IMR-90 (cell line): ENCODE measurements around the gene FARS2. TPM values are rescaled to one million over a fixed set of nuclear protein-coding genes. Genes with fewer than 3 reads are reported as not detected.

Experiments used
- ATAC-seq: fragments of 200-7000 bp; cut with Tn5 transposase; 2 replicates; pipeline ENCODE4 v1.9.1; 2020; ENCODE audit warnings: low read depth, mild to moderate bottlenecking, moderate library complexity
- BruUV-seq: library from RNA; stranded (reverse); fragments of 400-500 nt; replicated peaks from 2 replicates; lab custom pipeline; 2021; lab: Mats Ljungman, UMichigan
- CTCF ChIA-PET: fragments of 300-600 bp; formaldehyde crosslinking; extraction: SDS; loops from one replicate; lab custom pipeline; 2021; ENCODE audit warnings: antibody characterized with exemption; lab: Yijun Ruan, JAX
- POLR2A ChIA-PET: fragments of 300-600 bp; sonication (Branson Sonifier 250); formaldehyde crosslinking; loops from one replicate; lab custom pipeline; 2022; ENCODE audit warnings: antibody characterized with exemption; ENCODE audit not compliant: unreplicated experiment; lab: Charles Lee
- DNase-seq: peaks from one replicate; pipeline ENCODE4 v3.0.0; 2013
- H2AFZ ChIP-seq: replicated peaks from 2 replicates; pipeline ENCODE3; 2013; ENCODE audit warnings: low read length, mild to moderate bottlenecking; ENCODE audit not compliant: poor library complexity
- H2AK5ac ChIP-seq: 2 replicates; pipeline ENCODE4 v1.6.1; 2013; ENCODE audit warnings: low read depth, low read length, inconsistent platforms
- H2AK9ac ChIP-seq: replicated peaks from 2 replicates; pipeline ENCODE3; 2013; ENCODE audit warnings: mild to moderate bottlenecking, low read depth, low read length, moderate library complexity; ENCODE audit not compliant: poor library complexity
- H2BK120ac ChIP-seq: 2 replicates; pipeline ENCODE4 v1.6.1; 2013; ENCODE audit warnings: low read depth, low read length, inconsistent platforms
- H2BK15ac ChIP-seq: 3 replicates; pipeline ENCODE4 v1.6.1; 2013; ENCODE audit warnings: low read depth, low read length, inconsistent platforms
- H2BK20ac ChIP-seq: 2 replicates; pipeline ENCODE4 v1.6.1; 2013; ENCODE audit warnings: low read depth, mild to moderate bottlenecking, inconsistent platforms, low read length, moderate library complexity
- H2BK5ac ChIP-seq: 2 replicates; pipeline ENCODE4 v1.6.1; 2013; ENCODE audit warnings: mild to moderate bottlenecking, low read depth, low read length, inconsistent platforms; ENCODE audit not compliant: poor library complexity, severe bottlenecking
- H3K14ac ChIP-seq: replicated peaks from 2 replicates; pipeline ENCODE4 v1.6.1; 2013; ENCODE audit warnings: low read depth, low read length, inconsistent platforms
- H3K18ac ChIP-seq: 2 replicates; pipeline ENCODE4 v1.6.1; 2013; ENCODE audit warnings: low read depth, low read length, control low read depth
- H3K23ac ChIP-seq: 2 replicates; pipeline ENCODE4 v1.6.1; 2013; ENCODE audit warnings: low read depth, low read length, inconsistent platforms
- H3K27ac ChIP-seq: 2 replicates; pipeline ENCODE4 v1.5.1; 2013; ENCODE audit warnings: mild to moderate bottlenecking, control low read depth, low read length; ENCODE audit not compliant: insufficient read depth
- H3K27me3 ChIP-seq: 2 replicates; pipeline ENCODE4 v1.6.1; 2013; ENCODE audit warnings: low read length; ENCODE audit not compliant: control insufficient read depth, insufficient read depth
- H3K36me3 ChIP-seq: 2 replicates; pipeline ENCODE4 v1.6.1; 2013; ENCODE audit warnings: low read length, mixed read lengths; ENCODE audit not compliant: control insufficient read depth, insufficient read depth
- H3K4ac ChIP-seq: 2 replicates; pipeline ENCODE4 v1.6.1; 2013; ENCODE audit warnings: low read depth, low read length, inconsistent platforms
- H3K4me1 ChIP-seq: 2 replicates; pipeline ENCODE4 v1.6.1; 2013; ENCODE audit warnings: low read length, mixed read lengths; ENCODE audit not compliant: control insufficient read depth, insufficient read depth
- H3K4me2 ChIP-seq: 2 replicates; pipeline ENCODE4 v1.6.1; 2013; ENCODE audit warnings: low read depth, mild to moderate bottlenecking, control low read depth, low read length, moderate library complexity
- H3K4me3 ChIP-seq: 2 replicates; pipeline ENCODE4 v1.5.1; 2013; ENCODE audit warnings: low read depth, mild to moderate bottlenecking, control low read depth, low read length, moderate library complexity; ENCODE audit not compliant: insufficient read depth
- H3K56ac ChIP-seq: 2 replicates; pipeline ENCODE4 v1.6.1; 2013; ENCODE audit warnings: low read length, inconsistent platforms; ENCODE audit not compliant: insufficient read depth; ENCODE audit errors: extremely low read depth
- H3K79me1 ChIP-seq, 2 experiments: 2 replicates each; pipeline ENCODE4 v1.6.1; 2013; ENCODE audit warnings: low read length in 2 of 2, inconsistent platforms in 1 of 2, low read depth in 1 of 2
- H3K9ac ChIP-seq: 2 replicates; pipeline ENCODE4 v1.6.1; 2013; ENCODE audit warnings: low read depth, low read length, control low read depth
- H3K9me1 ChIP-seq: 2 replicates; pipeline ENCODE4 v1.6.1; 2013; ENCODE audit warnings: low read length, inconsistent platforms; ENCODE audit not compliant: insufficient read depth
- H3K9me3 ChIP-seq: 2 replicates; pipeline ENCODE4 v1.6.1; 2013; ENCODE audit warnings: low read length; ENCODE audit not compliant: control insufficient read depth, insufficient read depth
- H4K20me1 ChIP-seq: 2 replicates; pipeline ENCODE4 v1.6.1; 2013; ENCODE audit warnings: low read length, inconsistent platforms; ENCODE audit not compliant: insufficient read depth
- H4K5ac ChIP-seq: 2 replicates; pipeline ENCODE4 v1.6.1; 2013; ENCODE audit warnings: mild to moderate bottlenecking, low read depth, low read length, control low read depth
- H4K8ac ChIP-seq, 2 experiments: 2 replicates each; pipeline ENCODE4 v1.6.1; 2013; ENCODE audit warnings: low read depth in 2 of 2, low read length in 2 of 2, control low read depth in 1 of 2, inconsistent platforms in 1 of 2
- H4K91ac ChIP-seq: 2 replicates; pipeline ENCODE4 v1.6.1; 2013; ENCODE audit warnings: low read depth, low read length, inconsistent platforms; ENCODE audit not compliant: insufficient read depth
- CEBPB ChIP-seq: IDR thresholded peaks from 2 replicates; pipeline ENCODE4 v1.6.1; 2012; ENCODE audit warnings: low read depth, low read length, improper control_type of control experiment
- CTCF ChIP-seq: conservative IDR thresholded peaks from 2 replicates; pipeline ENCODE4 v1.5.1; 2012; ENCODE audit warnings: mild to moderate bottlenecking, low read depth, low read length, improper control_type of control experiment
- MAZ ChIP-seq: IDR thresholded peaks from 2 replicates; pipeline ENCODE4 v1.6.1; 2012; ENCODE audit warnings: low read depth, mild to moderate bottlenecking, low read length, improper control_type of control experiment, moderate library complexity, borderline replicate concordance
- RFX5 ChIP-seq: IDR thresholded peaks from 2 replicates; pipeline ENCODE4 v1.8.0; 2012; ENCODE audit warnings: low read depth, mild to moderate bottlenecking, low read length, moderate library complexity
- WGBS, 2 experiments: methylation state at CpG; one replicate each; pipeline versions ENCODE4 v1.1.5 to v1.1.7; 2013; ENCODE audit warnings: missing lambda C conversion rate in 2 of 2; ENCODE audit not compliant: insufficient read length in 1 of 2; ENCODE audit errors: extremely low coverage in 2 of 2; 5-methylcytosine and 5-hydroxymethylcytosine counted together
- dilution Hi-C: fragments of 300-500 bp; cut with HindIII; formaldehyde crosslinking; loops from one replicate; pipeline ENCODE4 v1.14.3; 2018; ENCODE audit warnings: low sequenced_read_pairs; ENCODE audit not compliant: unreplicated experiment
- in situ Hi-C: fragments of 300-500 bp; cut with MboI; formaldehyde crosslinking; loops from 3 replicates; pipeline ENCODE4 v1.14.3; 2019; ENCODE audit warnings: low sequenced_read_pairs, inconsistent platforms, mixed read lengths
- intact Hi-C: fragments of 100-400 bp; cut with micrococcal nuclease; formaldehyde crosslinking; loops from 2 replicates; pipeline ENCODE4 v1.10.0; 2022
- polyA plus RNA-seq, 3 experiments: library from polyadenylated mRNA; depleted of rRNA; stranded (reverse); fragments of >200 nt; gene quantifications; 2 replicates each; pipeline ENCODE4 v1.2.3, GENCODE V29; 2012; ENCODE audit warnings: low replicate concordance in 1 of 3
- total RNA-seq: library from RNA; depleted of rRNA; stranded (reverse); fragments of >200 nt; gene quantifications from 2 replicates; pipeline ENCODE4 v1.2.3, GENCODE V29; 2012

The FARS2 gene
- total and polyA plus RNA-seq, 2 of the 4 experiments (the other 2 are of a cell fraction), result 12.1 to 28.9 TPM

- no peak for ATAC-seq
- dilution Hi-C loops, result no loop called here
- CTCF ChIA-PET, result no interaction called here
These were observed 525.1 kb downstream of the FARS2 start for GRCh38 chr6:5786321-5786968.

More at GRCh38 chr6:5786321-5786968, 525.1 kb downstream of the FARS2 start:
- H2BK120ac ChIP-seq, result no peak overlapping the region
- no peak overlapping the region for H3K4ac ChIP-seq
- H3K27me3 ChIP-seq, result no peaks in the 10 kb centered on the region; the same call in 1 of the 2 replicates
- no TSS peak for BruUV-seq
- no peak overlapping the region for H2AK5ac ChIP-seq
- no peak overlapping the region for H3K18ac ChIP-seq
- intact Hi-C loops (no loop called here), in situ Hi-C loops (no loop called here)
- no peak overlapping the region for H3K27ac ChIP-seq
- no peak for DNase-seq
- no peak overlapping the region for H3K4me2 ChIP-seq
- H4K5ac ChIP-seq, result no peak overlapping the region
- H2BK5ac ChIP-seq, result no peak overlapping the region
- POLR2A ChIA-PET, result no interaction called here
- no peaks in the 10 kb centered on the region for H4K20me1 ChIP-seq
- no peak overlapping the region for H3K9ac ChIP-seq
- no peaks in the 10 kb centered on the region for H3K36me3 ChIP-seq
- no peak overlapping the region for H2AK9ac ChIP-seq
- H3K4me3 ChIP-seq, result no peak overlapping the region
- no peak overlapping the region for H2AFZ ChIP-seq
- H2BK15ac ChIP-seq, result no peak overlapping the region
- H3K79me1 ChIP-seq, result no peaks in the 10 kb centered on the region
- H3K4me1 ChIP-seq, result no peaks in the 10 kb centered on the region
- no peak overlapping the region for H3K23ac ChIP-seq
- TF ChIP-seq RFX5 (no peak), CTCF (no peak), MAZ (no peak), CEBPB (no peak)
- 63% methylated on average over 7 of the region's 10 CpGs; no CpG with 5 or more reads in 1 of the 2 experiments for WGBS, 2 experiments
- H3K14ac ChIP-seq, result no peak overlapping the region
- H4K8ac ChIP-seq, result no peak overlapping the region
- H3K9me1 ChIP-seq, result no peaks in the 10 kb centered on the region
- H4K91ac ChIP-seq, result no peak overlapping the region
- no peaks in the 10 kb centered on the region for H3K9me3 ChIP-seq
- H2BK20ac ChIP-seq, result no peak overlapping the region
- H3K56ac ChIP-seq, result no peak overlapping the region
